Activated effector memory CD4-positive, alpha-beta T cell treated with anti-CD3 and anti-CD28 coated beads, Interleukin-2, amount 50 U/mL, for 16 hours (primary cell): ENCODE measurements around the gene SLC44A5.
"Not testable (repeated sequence)": the region's sequence is repeated elsewhere in the genome, so short reads cannot be mapped to it uniquely, and the experiment has no call there.

Experiments used
- DNase-seq: peaks from one replicate; pipeline ENCODE4 v3.0.0-alpha.2; 2020

Gene SLC44A5

DNA sequence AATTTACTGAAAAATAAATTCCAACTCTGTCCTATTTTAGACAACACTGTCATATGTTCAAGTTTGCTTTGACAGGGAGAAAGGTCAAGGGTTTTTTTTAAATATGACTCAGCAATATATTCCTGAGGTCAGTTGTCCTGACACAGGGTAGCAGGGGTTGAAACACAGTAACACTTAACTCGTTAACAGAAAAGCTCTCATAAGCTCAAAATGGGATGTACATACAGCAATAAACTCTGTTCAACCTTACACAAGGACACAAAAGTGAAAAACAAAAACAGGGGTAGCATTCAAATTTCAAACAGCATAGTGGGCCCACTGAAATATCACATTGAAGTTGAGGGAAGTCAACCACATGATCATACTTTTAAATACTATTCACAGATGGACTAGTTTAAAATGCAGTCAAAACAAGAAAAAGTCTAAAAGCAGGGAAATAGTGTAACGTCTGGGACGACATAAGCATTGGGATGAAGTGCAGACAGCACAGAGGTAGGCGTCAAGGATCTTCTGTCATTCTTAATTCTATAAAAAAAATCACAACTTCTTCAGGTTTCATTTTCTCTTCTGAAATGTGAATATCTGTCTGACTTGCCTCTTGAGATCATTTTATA lies 89.9 kb downstream of the SLC44A5 start:
- no peak for DNase-seq

DNA sequence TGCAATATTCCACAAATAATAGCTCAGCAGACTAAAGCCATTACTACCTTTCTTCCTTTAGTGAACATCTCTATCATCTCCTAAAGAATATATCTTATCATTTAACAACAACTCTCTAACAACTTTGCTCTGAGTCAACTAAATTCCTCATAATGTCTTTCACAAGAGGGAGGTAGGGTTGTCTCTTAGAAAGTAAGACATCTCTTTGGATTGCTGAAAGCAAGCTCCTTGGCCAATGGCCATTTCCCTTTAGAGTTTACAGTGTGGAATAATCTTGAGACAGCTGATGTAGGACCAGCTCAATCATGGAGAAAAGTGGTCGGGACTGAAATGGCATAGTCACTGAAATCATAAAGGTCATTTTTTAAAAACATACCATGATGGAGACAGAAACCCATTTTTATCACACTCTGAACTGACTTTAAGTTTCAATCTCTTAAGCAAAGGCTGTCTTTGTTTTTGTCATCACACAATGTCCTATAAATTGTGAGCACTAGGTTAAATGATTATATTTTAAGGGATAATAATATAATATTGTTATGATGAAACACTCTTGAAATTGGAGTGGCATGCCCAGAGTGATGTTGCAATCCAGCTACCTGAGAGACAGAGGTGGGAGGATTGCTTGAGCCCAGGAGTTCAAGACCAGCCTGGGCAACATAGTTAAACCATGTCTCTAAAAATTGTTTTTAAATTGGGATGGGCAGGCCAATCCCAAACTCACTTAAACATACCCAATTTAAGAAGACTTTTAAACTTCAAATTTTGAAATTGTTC lies 91.1 kb downstream of the SLC44A5 start:
- DNase-seq = no peak

DNA sequence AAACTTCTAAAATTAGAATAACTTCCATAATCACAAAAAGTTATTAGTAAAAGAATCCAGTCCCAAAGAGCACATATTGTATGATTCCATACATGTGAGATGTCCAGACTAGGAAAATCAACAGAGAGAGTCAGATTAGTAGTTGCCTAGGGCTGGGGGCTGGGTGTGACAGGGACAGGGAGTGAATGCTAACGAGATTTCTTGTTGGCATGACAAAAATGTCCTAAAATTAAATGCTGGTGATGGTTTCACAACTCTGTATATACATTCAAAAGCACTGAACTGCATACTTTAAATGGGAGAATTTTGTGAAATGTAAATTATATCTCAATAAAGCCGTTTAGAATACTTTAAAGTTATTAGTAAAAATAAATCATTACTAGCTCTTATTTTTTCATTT lies 92.2 kb downstream of the SLC44A5 start:
- DNase-seq = no peak

DNA sequence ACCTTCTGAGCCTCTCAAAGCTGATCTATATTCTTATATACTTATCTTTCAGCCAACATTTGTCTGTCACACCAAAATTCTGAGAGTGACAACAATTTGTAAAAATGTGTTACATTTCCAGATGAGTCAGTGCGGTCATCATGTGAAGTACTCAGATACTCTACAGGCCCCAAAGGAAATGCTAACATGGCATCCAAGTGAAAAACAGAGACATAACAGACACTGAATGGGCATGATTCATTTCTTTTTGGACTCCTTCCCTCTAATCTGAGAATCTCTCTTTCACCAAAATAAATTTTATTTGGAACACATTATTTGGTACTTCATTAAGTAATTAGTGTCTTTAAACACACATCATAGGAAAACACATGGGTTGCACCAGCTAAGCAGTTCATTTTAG lies 96.6 kb downstream of the SLC44A5 start:
- DNase-seq = no peak

DNA sequence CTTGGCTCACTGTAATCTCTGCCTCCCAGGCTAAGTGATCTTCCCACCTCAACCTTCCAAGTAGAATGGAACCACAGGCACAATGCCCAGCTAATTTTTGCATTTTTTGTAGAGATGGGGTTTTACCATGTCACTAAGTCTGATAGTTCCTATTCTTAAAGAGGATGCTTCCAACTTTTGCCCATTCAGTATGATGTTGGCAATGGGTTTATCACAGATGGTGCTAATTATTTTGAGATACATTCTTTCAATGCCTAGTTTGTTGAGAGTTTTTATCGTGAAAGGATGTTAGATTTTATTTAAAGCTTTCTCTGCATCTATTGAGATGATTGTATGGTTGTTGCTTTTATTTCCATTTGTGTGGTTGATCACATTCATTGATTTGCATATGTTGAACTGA lies 103.9 kb downstream of the SLC44A5 start:
- no peak for DNase-seq

DNA sequence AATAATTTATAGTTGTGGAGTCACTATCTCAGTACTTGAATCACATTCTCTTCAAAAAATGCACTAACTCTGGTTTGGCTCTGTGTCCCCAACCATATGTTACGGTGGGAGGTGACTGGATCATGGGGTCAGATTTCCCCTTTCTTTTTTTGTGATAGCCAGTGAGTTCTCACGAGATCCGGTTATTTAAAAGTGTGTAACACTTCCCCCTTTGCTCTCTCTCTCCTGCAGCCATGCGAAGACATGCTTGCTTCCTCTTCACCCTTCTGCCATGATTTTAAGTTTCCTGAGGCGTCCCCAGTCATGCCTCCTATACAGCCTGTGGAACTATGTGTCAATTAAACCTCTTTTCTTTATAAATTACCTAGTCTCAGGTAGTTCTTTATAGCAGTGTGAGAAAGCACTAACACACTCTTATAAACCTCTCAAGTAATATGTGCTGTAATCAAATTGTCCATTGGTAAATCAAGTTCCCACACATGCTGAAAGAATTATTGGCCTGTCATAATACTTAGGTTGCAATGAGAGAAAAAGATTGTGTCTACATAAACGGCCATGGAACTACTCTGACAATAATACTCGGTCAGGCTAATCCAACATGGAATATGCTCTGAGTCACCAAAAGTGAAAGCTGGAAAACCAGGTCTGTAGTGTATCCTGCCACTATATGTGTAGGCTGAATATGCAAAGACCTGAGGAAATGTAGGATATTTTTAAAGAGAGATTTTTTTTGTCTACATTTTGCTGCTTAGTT lies 107.5 kb downstream of the SLC44A5 start:
- no peak for DNase-seq

DNA sequence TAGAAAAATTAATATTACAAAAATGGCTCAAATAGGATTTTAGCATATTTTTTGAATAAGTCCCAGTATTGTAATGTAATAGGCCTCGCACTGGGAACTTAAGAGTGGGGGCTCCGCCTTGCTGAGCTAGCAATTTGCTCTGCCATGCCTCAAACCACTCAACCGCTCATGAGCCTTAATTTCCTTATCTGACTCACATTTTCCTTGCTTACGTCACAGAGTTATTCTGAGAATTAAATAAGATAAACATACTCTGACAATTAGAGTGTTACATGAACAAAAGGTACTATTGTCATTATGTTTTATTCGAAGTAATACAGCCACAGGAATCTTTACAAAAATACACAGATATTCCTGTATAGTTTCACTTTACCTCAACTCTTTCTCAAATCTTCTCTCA lies 108.1 kb downstream of the SLC44A5 start:
- no peak for DNase-seq

DNA sequence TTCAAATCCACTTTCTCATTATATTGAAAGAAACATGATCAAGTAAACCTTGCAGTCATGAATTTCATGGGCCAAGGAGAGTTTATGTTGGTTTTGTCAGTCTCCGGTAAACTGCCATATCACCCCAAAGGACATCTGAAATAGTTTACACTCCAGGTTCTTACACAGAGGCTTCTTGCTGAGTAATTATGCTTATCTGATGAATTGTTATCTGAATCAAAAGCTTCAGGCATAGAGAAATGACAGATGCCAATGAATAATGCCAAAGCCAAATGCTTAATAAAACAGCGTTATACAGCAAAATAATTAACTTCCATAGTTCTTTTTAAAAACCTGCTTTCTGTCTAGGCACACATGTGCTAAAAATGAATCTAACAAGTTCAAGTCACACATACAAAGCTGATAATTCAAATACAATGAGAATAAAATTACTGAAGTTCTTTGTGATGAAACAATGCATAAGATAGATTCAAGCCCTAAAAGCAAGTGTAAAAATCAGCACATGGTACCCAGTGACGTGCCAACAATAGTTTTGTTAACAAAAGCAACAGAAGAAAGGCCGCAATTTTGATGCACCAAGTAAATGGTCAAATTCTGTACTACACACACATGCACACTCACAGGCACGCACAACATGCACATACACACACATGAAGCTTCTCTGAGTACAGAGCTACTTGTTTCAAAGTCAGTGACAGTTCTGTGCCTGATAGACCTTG lies 109.2 kb downstream of the SLC44A5 start:
- DNase-seq = no peak

DNA sequence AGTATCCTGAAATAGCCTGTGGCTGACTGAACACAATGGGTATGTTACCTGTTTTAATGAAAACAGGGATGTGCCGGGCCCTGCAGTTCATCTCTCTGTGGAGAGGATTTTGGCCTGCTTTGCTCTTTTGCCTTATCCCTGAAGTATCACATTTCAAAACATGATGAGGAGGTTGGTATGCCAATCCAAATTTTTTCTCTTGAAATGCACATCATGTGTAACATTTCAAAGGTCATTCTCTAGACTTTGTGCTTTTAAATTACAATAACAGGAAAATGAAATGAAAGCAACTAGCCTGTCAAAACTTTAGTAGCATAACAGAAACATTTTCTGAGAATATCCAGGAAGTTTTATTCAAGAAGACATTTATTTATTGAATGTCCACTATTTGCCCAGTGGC lies 118.9 kb downstream of the SLC44A5 start:
- DNase-seq = no peak

DNA sequence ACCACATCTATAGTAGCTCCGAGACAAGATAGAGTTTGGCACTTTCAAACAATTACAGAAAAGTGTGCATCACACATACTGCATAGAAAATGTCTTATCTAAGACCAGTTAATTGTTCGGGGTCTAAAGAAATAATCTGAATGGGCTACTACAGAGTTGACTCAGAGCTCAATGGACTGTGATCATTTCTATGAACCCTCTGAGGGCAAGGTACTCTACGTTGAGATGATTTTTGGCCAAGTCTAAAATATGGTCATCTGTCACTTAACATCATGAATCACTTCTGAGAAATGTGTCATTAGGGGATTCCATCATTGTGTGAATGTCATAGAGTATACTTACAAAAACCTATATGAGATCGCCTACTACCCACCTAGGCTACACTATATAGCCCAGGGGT lies 123.5 kb downstream of the SLC44A5 start:
- DNase-seq = no peak

DNA sequence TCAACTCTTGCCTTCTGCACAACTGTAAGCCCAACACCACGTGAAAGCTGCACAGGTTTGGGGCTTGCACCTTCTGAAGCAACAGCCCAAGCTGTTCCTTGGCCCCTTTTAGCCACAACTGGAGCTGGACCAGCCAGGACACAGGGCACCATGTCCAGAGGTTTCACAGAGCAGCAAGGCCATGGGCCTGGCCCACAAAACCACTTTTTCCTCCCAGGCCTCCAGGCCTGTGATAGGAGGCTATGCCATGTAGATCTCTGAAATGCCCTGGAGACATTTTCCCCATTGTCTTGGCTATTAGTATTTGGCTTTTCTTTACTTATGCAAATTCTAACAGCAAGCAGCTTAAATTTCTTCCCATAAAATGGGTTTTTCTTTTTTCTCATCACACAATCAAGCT lies 126.1 kb downstream of the SLC44A5 start:
- no peak for DNase-seq

DNA sequence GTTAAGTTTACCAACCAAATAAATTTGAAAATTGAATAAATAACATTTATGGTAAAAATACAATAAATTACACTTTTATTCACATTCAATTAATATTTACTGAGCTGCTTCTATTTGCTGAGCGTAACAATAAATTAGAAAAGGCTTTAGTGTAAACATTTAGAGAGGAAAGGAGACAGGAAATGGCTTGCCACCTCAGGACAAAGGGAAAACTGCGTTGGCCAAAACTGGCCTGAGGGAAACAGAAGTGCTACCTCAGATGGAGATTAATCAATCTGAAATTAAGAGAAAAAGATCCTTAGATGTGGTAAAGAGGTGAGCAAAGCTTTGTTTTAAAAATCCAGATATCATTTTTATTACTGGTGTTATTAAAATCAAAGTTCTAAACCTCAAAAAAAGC lies 128.0 kb downstream of the SLC44A5 start:
- DNase-seq = no peak

DNA sequence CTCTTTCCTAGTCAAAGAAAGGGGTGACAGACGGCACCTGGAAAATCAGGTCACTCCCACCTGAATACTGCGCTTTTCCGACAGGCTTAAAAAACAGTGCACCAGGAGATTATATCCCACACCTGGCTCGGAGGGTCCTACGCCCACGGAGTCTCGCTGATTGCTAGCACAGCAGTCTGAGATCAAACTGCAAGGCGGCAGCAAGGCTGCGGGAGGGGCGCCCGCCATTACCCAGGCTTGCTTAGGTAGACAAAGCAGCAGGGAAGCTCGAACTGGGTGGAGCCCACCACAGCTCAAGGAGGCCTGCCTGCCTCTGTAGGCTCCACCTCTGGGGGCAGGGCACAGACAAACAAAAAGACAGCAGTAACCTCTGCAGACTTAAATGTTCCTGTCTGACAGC lies 134.4 kb downstream of the SLC44A5 start:
- not testable (repeated sequence) for DNase-seq

DNA sequence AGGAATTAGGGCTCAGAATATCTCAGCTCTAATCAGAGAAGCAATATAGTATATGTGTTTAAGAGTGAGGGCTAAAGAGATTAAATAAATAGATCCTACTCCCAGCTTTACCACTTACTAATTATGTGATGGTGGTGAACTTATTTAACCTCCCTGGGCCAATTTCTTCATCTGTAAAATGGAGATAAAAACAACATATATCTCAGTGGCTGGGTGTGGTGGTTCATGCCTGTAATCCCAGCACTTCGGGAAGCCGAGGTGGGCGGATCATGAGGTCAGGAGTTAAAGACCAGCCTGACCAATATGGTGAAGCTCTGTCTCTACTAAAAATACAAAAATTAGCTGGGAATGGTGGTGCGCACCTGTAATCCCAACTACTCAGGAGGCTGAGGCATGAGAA lies 135.2 kb downstream of the SLC44A5 start:
- DNase-seq = no peak

DNA sequence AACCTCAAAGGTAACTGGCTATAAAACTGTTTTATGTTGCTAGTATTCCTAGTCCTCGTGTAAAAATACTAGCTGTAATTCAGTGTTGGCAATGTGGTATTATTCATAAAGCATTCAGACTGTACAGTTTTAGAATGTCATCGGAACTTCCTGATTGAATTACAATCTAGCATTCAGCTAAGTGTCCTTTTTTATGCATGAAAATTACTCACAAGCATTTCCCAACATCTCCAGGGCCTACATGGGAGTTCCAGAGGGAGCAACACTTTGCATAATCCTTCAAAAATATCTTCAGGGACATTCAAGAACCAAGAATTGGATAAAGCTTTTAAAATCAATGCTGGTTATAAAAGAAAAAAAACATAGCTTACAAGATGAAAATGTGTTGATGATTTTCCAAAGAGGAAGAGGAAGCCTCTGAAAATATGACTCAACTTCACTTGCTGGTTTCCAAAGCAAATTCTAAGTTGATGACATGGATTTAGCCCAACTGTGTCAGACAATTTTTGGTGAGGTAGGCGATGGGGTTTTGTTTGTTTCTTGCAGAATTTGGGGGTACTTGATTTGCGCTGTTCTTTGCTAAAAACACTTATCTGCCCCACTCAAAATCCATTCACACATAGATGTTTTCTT lies 137.8 kb downstream of the SLC44A5 start:
- no peak for DNase-seq

DNA sequence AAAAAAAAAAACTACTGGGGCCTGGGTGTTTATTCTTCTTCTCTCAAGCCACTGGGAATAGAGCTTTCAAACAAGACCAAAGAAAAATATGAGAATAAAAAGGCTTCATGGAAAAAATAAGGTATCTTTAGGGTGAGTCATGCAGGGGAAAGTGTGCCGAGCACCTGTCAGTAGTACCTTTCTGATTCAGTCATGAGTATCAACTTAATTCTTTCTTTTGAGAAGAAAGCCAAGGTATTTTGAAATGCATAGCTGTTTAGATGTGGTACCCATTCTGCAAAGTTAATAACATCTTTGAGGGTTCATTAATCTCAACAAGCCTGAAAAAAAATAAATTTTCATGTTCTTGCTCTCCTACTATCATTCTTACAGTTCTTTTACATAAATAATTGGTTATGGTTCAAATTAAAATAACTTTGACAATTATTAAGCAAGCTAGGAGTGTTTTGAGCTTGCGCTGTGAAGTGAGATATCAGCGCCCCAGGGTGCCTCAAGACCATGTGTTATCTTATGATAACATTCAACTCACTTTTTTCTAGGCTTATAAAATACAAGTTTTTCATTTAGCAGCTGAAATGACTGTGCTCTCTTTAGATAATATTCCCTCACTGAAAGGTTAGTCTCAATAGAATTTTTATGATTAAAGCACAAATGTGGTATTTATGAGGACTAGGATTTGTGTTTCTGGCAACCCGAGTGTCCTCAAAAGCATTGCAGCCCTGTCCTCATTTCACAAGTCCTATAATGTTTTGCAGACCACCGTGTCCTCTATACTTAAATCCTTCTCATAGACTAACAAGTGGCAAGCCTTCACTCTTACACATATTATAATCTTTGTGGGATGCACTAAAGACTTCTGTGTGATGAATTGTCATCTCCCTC lies 138.6 kb downstream of the SLC44A5 start:
- no peak for DNase-seq

DNA sequence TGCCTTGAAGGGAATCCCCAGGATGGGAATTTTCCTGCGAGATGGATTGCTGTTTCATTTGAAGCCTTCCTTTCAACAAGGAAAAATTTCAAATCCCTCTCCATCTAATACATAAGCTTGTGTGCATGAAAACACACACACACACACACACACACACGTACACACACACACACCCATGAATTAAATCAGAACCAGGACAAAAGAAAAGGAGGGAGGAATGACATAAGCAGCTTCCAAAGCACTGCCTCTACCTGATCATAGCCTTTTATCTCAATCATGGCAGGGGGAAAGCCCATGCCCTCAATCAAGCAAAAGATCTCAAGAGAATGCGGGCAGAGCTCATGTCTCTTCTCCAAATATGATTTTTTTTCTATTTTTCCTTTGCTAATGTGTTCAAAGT lies 139.7 kb downstream of the SLC44A5 start:
- no peak for DNase-seq

DNA sequence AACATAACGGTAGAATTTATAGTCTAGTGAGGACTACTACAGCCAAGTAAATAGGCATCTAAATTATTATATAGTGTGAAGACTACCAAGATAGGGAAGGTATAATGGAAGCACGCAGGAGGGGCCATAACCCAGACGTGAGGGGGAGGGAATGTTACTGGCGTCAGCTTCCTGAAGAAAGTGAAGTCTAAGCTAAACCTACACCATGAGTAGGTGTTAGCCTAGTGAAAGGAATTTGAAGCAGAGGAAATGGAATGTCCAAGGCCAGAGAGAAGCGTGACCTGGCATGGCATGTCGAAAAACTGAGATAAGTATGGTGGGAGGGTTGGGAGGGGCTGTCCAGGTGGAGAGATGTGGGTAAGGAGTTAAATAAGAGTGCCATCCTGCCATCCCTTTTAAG lies 140.5 kb downstream of the SLC44A5 start:
- DNase-seq = no peak

DNA sequence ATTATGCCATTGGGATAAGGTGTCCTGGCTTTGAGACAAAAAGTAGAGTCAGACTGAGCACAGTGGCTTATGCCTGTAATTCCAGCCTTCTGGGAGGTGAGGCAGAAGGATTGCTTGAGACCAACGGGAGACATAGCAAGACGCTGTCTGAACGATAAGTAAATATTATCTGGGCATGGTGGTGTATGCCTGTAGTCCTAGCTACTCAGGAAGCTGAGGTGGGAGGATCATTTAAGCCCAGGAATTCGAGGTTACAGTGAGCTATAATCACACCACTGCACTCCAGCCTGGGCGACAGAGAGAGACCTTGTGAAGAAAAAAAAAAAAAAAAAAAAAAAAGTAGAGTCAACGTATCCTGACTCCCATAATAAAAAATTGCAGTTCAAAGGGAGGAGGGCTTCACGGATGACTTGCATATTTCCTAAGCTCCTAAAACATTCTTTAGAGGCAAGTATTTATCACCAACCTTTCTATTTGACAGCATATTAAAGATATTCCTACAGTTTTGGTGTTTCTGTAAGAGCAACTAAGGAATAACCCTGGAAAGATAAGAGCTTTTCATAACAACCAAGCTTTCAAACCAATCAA lies 141.2 kb downstream of the SLC44A5 start:
- no peak for DNase-seq

DNA sequence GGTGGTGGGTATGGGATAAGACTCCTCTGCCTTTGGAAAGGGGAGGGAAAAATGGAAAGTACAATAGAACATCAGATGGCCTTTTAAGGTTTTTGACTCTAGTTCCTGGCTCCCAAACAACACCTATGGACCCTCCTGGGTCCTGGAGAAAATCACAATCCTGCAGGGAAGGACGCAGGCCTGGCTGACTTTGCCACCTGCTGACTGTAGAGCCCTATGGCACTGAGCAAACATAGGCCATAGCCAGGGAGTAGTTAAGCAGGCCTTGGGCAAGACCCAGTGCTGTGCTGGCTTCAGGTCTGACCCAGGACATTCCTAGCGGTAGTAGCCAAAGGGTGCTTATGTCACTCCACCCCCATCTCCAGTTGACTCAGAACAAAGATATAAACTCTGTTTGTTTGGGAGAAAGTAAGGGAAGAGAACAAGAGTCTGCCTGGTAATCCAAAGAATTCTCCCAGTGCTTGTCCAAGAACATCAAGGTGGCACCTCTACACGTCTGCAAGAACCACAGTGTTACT lies 149.0 kb downstream of the SLC44A5 start:
- no peak for DNase-seq

DNA sequence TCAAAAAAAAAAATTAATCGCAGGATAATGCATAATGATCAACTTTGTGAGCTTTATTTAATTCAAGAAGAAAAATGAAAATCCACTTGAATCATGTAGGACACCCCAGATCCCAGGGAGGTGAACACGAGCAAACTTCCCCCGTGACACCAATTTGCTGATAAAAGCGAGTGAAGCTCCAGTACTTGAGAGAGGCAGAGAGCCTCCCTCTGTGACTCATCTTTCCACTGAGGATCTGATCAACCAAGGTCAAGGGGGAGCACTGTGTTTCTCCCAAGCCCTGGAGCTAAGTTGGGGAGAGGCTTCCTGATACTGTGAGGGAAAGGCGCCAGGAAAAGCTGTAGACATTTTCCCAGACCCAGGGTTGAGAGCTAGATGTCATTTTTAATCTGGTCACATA lies 160.9 kb downstream of the SLC44A5 start:
- no peak for DNase-seq
